K562 (cell line): ENCODE data around the gene NOVA1.

Experiments
- CREB3 ChIP-seq: fragments of 450-650 bp; conservative IDR thresholded peaks from 2 replicates; pipeline ENCODE4 v1.6.1; 2016; ENCODE audit warnings: missing genetic modification characterization, low read depth, mild to moderate bottlenecking, missing compliant biosample characterization, moderate library complexity
- CUX1 ChIP-seq: fragments of 200-800 bp; sonication (Bioruptor generic); IDR thresholded peaks from 2 replicates; pipeline ENCODE4 v1.6.1; 2016; ENCODE audit warnings: missing genetic modification characterization, missing compliant biosample characterization
- PHB2 ChIP-seq: fragments of 450-650 bp; IDR thresholded peaks from 2 replicates; pipeline ENCODE4 v1.6.1; 2017; ENCODE audit warnings: low read depth
- ZBTB2 ChIP-seq: fragments of 450-650 bp; IDR thresholded peaks from 2 replicates; pipeline ENCODE4 v1.6.1; 2016; ENCODE audit warnings: antibody characterized with exemption

GRCh38 chr14:26577711-26578110, 20.1 kb downstream of the NOVA1 start:
- TF ChIP-seq CUX1 (no peak), CREB3 (tag) (no peak), PHB2 (no peak), ZBTB2 (no peak)
